MCF 10A (cell line): ENCODE measurements around the gene UBR4. TPM values are rescaled to one million over a fixed set of nuclear protein-coding genes. Genes with fewer than 3 reads are reported as not detected.

Experiments
- BruUV-seq: library from RNA; stranded (reverse); fragments of 400-500 nt; replicated peaks from 2 replicates; lab custom pipeline; 2021; lab: Mats Ljungman, UMichigan
- CTCF ChIA-PET: fragments of 300-600 bp; sonication (Branson Sonifier 250); formaldehyde crosslinking; extraction: SDS; loops from one replicate; lab custom pipeline; 2021; ENCODE audit warnings: antibody characterized with exemption, inconsistent platforms; lab: Yijun Ruan, JAX
- POLR2A ChIA-PET: fragments of 300-600, 350-650 bp; sonication (Branson Sonifier 250); formaldehyde crosslinking; extraction: SDS; loops from one replicate; lab custom pipeline; 2020; ENCODE audit warnings: antibody characterized with exemption, inconsistent platforms; lab: Yijun Ruan, JAX
- DNase-seq: peaks from one replicate; pipeline ENCODE4 v3.0.0-alpha.2; 2018; ENCODE audit not compliant: unreplicated experiment
- H3K27ac Mint-ChIP-seq: one replicate; pipeline ENCODE4 v1.8.0; 2022; ENCODE audit warnings: mild to moderate bottlenecking, low read depth, mixed read lengths; ENCODE audit not compliant: unreplicated experiment
- H3K27me3 Mint-ChIP-seq: one replicate; pipeline ENCODE4 v1.8.0; 2022; ENCODE audit warnings: mixed read lengths; ENCODE audit not compliant: insufficient read depth, unreplicated experiment
- H3K36me3 Mint-ChIP-seq: one replicate; pipeline ENCODE4 v1.8.0; 2022; ENCODE audit warnings: mild to moderate bottlenecking, moderate library complexity, mixed read lengths; ENCODE audit not compliant: insufficient read depth, unreplicated experiment
- H3K4me1 Mint-ChIP-seq: one replicate; pipeline ENCODE4 v1.8.0; 2022; ENCODE audit warnings: mixed read lengths; ENCODE audit not compliant: insufficient read depth, unreplicated experiment
- H3K4me3 Mint-ChIP-seq: one replicate; pipeline ENCODE4 v1.8.0; 2022; ENCODE audit warnings: mild to moderate bottlenecking, moderate library complexity, mixed read lengths; ENCODE audit not compliant: unreplicated experiment
- H3K9me3 Mint-ChIP-seq: one replicate; pipeline ENCODE4 v1.8.0; 2022; ENCODE audit warnings: mixed read lengths; ENCODE audit not compliant: unreplicated experiment
- intact Hi-C: fragments of 100-400 bp; cut with micrococcal nuclease; formaldehyde crosslinking; loops from 2 replicates; pipeline ENCODE4 v1.14.1; 2022
- total RNA-seq: library from RNA; stranded (reverse); gene quantifications from 2 replicates; pipeline ENCODE4 v1.2.3, GENCODE V29; 2022
- TF ChIP-seq, protein P1 (sequence below): fragments of 200-600 bp; IDR thresholded peaks from one replicate; pipeline ENCODE4 v1.8.0; 2022; ENCODE audit warnings: antibody characterized with exemption, mild to moderate bottlenecking; ENCODE audit not compliant: unreplicated experiment

UBR4 gene
- total RNA-seq, 1 experiment from 2014 or later = 154 TPM

DNA sequence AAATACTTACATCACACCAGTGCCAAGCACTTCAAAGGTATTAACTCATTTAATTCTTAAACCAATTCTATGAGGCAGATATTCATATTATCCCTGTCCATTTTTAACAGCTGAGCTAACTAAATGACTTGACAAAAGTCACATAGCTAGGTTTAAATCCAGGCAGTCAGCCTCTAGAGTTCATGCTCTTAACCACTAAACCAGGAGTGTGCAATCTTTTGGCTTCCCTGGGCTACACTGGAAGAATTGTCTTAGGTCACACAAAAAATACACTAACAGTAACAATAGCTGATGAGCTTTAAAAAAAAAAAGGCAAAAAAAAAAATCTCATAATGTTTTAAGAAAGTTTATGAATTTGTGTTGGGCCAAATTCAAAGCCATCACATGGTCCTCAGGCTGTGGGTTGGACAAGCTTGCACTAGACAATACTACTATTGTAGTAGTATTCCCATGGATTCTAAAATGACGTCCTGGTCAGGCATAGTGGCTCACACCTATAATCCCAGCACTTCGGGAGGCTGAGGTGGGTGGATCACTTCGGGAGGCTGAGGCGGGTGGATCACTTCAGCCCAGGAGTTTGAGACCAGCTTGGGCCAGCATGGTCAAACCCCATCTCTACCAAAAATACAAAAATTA, 10.0 kb downstream of the UBR4 start:
- peaks cover 11% of the 10 kb centered on the region for H3K4me1 Mint-ChIP-seq
- ChIA-PET POLR2A (interaction anchor here (0.7 to 2.2 kb wide), 3 partner anchors 11 to 28 kb away, joined by 3 to 11 read pairs (median 3); partner anchors contain the start of gene UBR4), CTCF (interaction anchor here (1.4 kb wide), 1 partner anchor 26 kb away, joined by 4 read pairs; no protein-coding TSS in a partner anchor)
- no peak overlapping the region for H3K27ac Mint-ChIP-seq
- H3K36me3 Mint-ChIP-seq = peaks cover 69% of the 10 kb centered on the region
- H3K27me3 Mint-ChIP-seq = no peaks in the 10 kb centered on the region
- H3K4me3 Mint-ChIP-seq = no peak overlapping the region
- BruUV-seq = no TSS peak
- TF ChIP-seq, protein P1, sequence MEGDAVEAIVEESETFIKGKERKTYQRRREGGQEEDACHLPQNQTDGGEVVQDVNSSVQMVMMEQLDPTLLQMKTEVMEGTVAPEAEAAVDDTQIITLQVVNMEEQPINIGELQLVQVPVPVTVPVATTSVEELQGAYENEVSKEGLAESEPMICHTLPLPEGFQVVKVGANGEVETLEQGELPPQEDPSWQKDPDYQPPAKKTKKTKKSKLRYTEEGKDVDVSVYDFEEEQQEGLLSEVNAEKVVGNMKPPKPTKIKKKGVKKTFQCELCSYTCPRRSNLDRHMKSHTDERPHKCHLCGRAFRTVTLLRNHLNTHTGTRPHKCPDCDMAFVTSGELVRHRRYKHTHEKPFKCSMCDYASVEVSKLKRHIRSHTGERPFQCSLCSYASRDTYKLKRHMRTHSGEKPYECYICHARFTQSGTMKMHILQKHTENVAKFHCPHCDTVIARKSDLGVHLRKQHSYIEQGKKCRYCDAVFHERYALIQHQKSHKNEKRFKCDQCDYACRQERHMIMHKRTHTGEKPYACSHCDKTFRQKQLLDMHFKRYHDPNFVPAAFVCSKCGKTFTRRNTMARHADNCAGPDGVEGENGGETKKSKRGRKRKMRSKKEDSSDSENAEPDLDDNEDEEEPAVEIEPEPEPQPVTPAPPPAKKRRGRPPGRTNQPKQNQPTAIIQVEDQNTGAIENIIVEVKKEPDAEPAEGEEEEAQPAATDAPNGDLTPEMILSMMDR = no peak
- intact Hi-C loops = no loop called here
- DNase-seq = no peak
- H3K9me3 Mint-ChIP-seq = no peaks in the 10 kb centered on the region

DNA sequence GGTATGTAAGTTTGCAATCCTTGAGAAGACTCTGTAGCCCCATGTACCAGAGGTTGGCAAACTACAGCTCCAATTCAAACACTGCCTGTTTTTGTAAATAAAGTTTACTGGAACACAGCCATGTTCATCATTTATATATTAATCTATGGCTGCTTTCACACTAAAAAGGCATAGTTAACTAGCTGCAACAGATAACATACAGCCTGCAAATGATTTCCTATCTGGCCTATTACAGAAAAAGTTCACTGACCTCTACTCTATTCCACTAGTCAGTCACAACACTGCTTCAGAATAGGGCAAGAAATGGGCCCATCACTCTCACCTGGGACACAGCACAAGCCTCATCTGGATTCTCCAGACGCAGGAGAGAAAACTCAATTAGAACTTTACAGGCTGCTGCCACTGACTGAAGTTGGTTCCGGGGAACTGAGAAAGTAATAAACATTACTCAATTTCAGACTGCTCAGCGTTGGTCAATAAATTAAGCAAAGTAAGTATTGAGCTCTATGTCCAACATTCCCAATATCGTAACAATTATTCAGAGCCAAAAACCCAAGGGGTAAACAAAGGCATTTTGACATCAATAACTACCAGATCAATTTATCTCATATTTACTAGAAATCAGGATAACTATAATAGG, 10.6 kb downstream of the UBR4 start:
- Mint-ChIP-seq H3K27ac (no peak overlapping the region), H3K27me3 (no peaks in the 10 kb centered on the region), H3K4me3 (no peak overlapping the region), H3K36me3 (peaks cover 70% of the 10 kb centered on the region), H3K9me3 (no peaks in the 10 kb centered on the region), H3K4me1 (peaks cover 5% of the 10 kb centered on the region)
- POLR2A ChIA-PET = interaction anchor here (1.2 kb wide), 1 partner anchor 11 kb away, joined by 3 read pairs; no protein-coding TSS in a partner anchor
- DNase-seq = no peak
- CTCF ChIA-PET = interaction anchor here (1.3 kb wide), 1 partner anchor 20 kb away, joined by 3 read pairs; no protein-coding TSS in a partner anchor
- no TSS peak for BruUV-seq
- TF ChIP-seq, protein P1 = no peak
- intact Hi-C loops = no loop called here

DNA sequence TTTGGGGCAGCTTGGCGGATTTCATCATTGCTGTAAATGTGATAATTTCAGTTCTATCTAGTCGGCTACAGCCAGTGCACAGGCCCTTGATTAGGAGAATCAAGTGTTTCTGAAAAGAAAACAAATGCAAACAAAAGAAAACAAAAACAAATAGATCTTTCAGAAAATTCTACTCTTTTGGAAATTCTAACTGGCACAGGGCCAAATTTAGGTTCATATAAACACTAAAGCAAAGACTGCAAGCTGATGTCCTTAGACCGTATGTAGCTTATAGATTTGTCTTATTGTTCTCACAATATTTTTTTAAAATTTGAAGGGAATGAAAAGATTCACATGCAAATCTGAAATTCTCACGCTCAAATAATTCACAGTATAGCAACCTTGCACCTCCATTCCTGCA, 11.2 kb downstream of the UBR4 start:
- POLR2A ChIA-PET = no interaction called here
- Mint-ChIP-seq H3K27me3 (no peaks in the 10 kb centered on the region), H3K9me3 (no peaks in the 10 kb centered on the region), H3K36me3 (peaks cover 77% of the 10 kb centered on the region), H3K4me1 (no peaks in the 10 kb centered on the region), H3K27ac (no peak overlapping the region), H3K4me3 (no peak overlapping the region)
- TF ChIP-seq, protein P1 = no peak
- CTCF ChIA-PET = interaction anchor here (1.3 kb wide), 1 partner anchor 20 kb away, joined by 3 read pairs; no protein-coding TSS in a partner anchor
- intact Hi-C loops = no loop called here
- no peak for DNase-seq
- no TSS peak for BruUV-seq

DNA sequence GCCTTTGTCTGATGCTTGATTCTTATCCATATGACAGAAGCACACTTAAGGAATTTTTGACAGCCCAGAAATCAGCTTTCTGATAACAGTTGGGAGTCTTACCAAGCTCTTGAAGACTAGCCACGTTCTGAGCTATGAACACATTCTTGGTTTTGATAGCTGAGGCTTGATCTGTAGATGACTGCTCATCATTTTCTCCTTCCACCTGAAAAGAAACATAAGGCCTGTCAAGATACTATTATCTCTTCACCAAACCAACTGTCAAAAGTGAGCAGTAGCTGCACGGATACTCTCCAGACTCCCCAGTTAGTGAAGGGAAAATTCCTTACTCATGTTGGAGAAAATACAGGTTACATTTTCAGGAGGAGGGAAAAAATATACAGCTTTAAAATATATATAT, 12.2 kb downstream of the UBR4 start:
- POLR2A ChIA-PET = interaction anchor here (1.4 kb wide), 1 partner anchor 11 kb away, joined by 3 read pairs; no protein-coding TSS in a partner anchor
- intact Hi-C loops = no loop called here
- peaks cover 87% of the 10 kb centered on the region for H3K36me3 Mint-ChIP-seq

More for the DNA sequence above, 12.2 kb downstream of the UBR4 start:
- Mint-ChIP-seq H3K27ac (no peak overlapping the region), H3K4me1 (no peaks in the 10 kb centered on the region), H3K9me3 (no peaks in the 10 kb centered on the region), H3K4me3 (no peak overlapping the region), H3K27me3 (no peaks in the 10 kb centered on the region)
- no TSS peak for BruUV-seq
- CTCF ChIA-PET = interaction anchor here (0.6 to 0.9 kb wide), 3 partner anchors 17 to 208 kb away, joined by 3 to 4 read pairs (median 3); no protein-coding TSS in a partner anchor
- TF ChIP-seq, protein P1 = no peak
- DNase-seq = no peak
